Testis (tissue), 2 donors: ENCODE measurements around the gene ANKS1B.

Source experiments
- POLR2A ChIP-seq: fragments of 450-650 bp; IDR thresholded peaks from one replicate; pipeline ENCODE4 v1.6.1; 2017; ENCODE audit warnings: antibody characterized with exemption, mild to moderate bottlenecking, moderate library complexity
- TF ChIP-seq, protein P1 (sequence below), 3 experiments: fragments of 450-650 bp in 2 of 3; fragments of 200-600 bp in 1 of 3; sonication (generic) in 1 of 3; IDR thresholded peaks; one replicate each; pipeline ENCODE4 v1.5.1; 2016 to 2019; ENCODE audit warnings: antibody characterized with exemption in 3 of 3, mild to moderate bottlenecking in 2 of 3, moderate library complexity in 1 of 3

GRCh38 chr12:99027461-99027860, 957.3 kb downstream of the ANKS1B start:
- no peak for TF ChIP-seq POLR2A
- TF ChIP-seq, protein P1, sequence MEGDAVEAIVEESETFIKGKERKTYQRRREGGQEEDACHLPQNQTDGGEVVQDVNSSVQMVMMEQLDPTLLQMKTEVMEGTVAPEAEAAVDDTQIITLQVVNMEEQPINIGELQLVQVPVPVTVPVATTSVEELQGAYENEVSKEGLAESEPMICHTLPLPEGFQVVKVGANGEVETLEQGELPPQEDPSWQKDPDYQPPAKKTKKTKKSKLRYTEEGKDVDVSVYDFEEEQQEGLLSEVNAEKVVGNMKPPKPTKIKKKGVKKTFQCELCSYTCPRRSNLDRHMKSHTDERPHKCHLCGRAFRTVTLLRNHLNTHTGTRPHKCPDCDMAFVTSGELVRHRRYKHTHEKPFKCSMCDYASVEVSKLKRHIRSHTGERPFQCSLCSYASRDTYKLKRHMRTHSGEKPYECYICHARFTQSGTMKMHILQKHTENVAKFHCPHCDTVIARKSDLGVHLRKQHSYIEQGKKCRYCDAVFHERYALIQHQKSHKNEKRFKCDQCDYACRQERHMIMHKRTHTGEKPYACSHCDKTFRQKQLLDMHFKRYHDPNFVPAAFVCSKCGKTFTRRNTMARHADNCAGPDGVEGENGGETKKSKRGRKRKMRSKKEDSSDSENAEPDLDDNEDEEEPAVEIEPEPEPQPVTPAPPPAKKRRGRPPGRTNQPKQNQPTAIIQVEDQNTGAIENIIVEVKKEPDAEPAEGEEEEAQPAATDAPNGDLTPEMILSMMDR (IDR thresholded peaks at IDR 0.05): no peak
